GM12873 (cell line): ENCODE measurements around the gene ADPRH.

Experiments used
- TF ChIP-seq, protein P1 (sequence below): IDR thresholded peaks from 2 replicates; pipeline ENCODE4 v1.5.1; 2012; ENCODE audit warnings: low read depth, mild to moderate bottlenecking, moderate library complexity, low read length, control low read depth; ENCODE audit not compliant: insufficient read depth; ENCODE audit errors: missing control alignments

The ADPRH gene

DNA sequence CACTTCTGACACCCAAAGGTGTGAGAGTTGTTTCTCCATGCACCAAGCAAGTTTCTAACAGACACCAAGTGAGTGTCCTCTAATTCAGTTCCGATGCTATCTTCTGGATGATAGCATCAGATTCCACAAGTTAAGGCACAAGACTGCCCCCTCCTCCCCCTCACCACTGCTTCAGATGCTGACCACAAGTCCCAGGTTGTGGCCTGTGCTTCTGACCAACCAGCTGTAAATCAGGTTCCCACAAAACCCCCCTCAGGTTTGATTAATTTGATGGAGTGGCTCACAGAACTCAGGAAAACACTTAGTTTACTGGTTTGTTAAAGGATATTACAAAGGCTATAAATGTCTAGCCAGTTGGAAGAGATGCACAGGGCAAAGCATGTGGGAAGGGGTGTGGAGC is 11.4 kb downstream of the ADPRH start:
- TF ChIP-seq, protein P1, sequence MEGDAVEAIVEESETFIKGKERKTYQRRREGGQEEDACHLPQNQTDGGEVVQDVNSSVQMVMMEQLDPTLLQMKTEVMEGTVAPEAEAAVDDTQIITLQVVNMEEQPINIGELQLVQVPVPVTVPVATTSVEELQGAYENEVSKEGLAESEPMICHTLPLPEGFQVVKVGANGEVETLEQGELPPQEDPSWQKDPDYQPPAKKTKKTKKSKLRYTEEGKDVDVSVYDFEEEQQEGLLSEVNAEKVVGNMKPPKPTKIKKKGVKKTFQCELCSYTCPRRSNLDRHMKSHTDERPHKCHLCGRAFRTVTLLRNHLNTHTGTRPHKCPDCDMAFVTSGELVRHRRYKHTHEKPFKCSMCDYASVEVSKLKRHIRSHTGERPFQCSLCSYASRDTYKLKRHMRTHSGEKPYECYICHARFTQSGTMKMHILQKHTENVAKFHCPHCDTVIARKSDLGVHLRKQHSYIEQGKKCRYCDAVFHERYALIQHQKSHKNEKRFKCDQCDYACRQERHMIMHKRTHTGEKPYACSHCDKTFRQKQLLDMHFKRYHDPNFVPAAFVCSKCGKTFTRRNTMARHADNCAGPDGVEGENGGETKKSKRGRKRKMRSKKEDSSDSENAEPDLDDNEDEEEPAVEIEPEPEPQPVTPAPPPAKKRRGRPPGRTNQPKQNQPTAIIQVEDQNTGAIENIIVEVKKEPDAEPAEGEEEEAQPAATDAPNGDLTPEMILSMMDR, result no peak

GRCh38 chr3:119592861-119593260 is 13.6 kb downstream of the ADPRH start:
- TF ChIP-seq, protein P1, result no peak

DNA sequence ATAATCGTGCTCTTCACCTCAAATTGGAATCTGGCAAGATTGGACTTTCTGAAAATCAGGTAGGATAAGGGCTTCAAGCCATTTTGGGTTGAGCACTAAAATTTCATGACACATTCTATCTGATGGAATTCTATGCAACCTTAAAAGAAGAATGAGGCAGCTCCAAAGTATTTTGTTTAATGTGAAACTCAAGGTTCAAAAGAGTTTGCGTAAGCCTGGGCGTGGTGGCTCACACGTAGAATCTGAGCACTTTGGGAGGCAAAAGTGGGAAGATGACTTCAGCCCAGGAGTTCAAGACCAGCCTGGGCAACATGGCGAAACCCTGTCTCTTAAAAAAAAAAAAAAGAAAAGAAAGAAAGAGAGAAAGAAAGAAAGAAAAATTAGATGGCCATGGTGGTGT is 14.8 kb downstream of the ADPRH start:
- TF ChIP-seq, protein P1, result no peak

- TF ChIP-seq, protein P1, result no peak
These were observed 16.5 kb downstream of the ADPRH start for GRCh38 chr3:119595639-119596334.

- TF ChIP-seq, protein P1, result no peak
These were observed 17.1 kb downstream of the ADPRH start for GRCh38 chr3:119596398-119596797.

DNA sequence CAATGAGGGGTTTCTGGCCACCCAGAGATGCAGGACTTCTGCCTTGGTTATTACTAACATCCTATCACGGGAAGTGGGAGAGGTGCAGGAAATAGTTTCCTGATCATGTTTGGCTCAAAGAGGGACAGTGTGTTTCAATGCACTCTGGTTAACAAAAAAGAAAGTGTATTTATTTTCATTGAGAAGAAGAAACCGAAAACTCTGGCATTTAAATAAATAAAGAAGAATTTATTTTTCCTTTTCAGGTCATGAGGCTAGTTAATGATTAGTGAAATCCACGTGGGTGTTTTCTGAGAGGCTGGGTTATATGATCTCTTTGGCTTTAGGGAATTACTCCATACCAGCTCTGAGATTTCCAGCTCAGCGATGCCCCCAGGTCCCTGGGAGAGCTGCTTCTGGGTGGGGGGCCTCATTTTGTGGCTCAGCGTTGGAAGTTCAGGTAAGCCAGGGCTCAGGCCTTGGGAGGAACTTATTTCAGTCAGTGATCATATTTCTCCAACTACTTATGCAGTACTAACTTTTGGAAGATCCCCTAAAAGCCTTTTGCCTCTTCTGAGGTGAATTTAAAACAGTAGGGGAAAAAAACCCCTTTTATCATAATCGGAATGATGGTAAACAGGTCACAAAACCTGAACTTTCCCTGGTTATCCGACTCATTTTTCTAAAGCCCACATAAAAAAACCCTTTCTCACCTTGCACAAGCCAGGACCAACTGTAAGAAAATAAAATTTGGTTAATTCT is 18.4 kb downstream of the ADPRH start, which contains the start of gene PLA1A:
Gene PLA1A, plus strand, starts transcription at position 338 of the 741 bp plus-strand sequence. Its CDS starts 29 bp downstream, at position 367.
- TF ChIP-seq, protein P1, result no peak

DNA sequence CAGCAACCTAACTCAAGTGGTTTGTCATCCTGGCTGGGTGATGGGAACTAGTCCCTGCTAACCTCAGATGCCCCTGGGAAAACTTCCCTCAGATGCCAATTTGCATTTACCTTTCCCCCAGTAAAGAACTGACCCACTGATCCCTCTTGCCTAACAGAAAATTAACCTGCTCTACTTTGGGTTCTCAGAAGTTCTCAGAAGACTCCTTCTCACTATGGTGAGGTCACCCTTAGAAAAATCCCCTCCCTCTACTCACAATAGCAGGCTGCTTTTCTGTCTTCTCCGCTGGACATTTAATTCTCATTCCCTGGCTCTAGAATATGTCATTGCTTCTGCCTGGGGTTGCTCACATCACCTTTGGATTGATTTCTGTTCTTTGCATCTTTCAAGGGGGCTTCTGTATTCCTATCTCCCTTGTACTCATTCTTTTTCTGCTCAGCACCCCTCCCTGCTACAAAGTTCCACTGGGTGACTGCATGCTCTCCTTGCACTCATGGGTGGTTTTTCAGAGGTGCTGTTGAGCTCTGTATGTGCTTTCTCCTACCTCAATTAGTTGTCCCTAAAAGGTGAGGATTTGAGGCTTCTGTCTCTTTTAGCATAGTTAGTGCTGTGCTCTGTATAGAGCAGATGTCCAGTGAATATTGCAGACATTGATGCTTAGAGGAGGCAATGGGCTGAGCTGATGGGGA is 19.3 kb downstream of the ADPRH start:
- TF ChIP-seq, protein P1, result no peak
